ENCODE measurements around the gene BRSK2.
A peak's percentile ranks its signal among the peaks of the same experiment; 100 is the strongest.
"Not testable (repeated sequence)": the region's sequence is repeated elsewhere in the genome, so short reads cannot be mapped to it uniquely, and the experiment has no call there.

The BRSK2 gene

GRCh38 chr11:1414650-1415049 is 24.9 kb downstream of the BRSK2 start:
- no peak overlapping the region for H3K4me3 ChIP-seq (replicated peaks; ENCODE audit: low read depth, low read length)
- TF ChIP-seq CTCF (IDR thresholded peaks at IDR 0.05; ENCODE audit: low read length, missing control alignments), result no peak
- DNase-seq (ENCODE audit: low read depth), result no peak

GRCh38 chr11:1415631-1416030 is 25.9 kb downstream of the BRSK2 start:
- H3K4me3 ChIP-seq (replicated peaks; ENCODE audit: low read depth, low read length), result no peak overlapping the region
- no peak for TF ChIP-seq CTCF (IDR thresholded peaks at IDR 0.05; ENCODE audit: low read length, missing control alignments)
- no peak for DNase-seq (ENCODE audit: low read depth)

DNA sequence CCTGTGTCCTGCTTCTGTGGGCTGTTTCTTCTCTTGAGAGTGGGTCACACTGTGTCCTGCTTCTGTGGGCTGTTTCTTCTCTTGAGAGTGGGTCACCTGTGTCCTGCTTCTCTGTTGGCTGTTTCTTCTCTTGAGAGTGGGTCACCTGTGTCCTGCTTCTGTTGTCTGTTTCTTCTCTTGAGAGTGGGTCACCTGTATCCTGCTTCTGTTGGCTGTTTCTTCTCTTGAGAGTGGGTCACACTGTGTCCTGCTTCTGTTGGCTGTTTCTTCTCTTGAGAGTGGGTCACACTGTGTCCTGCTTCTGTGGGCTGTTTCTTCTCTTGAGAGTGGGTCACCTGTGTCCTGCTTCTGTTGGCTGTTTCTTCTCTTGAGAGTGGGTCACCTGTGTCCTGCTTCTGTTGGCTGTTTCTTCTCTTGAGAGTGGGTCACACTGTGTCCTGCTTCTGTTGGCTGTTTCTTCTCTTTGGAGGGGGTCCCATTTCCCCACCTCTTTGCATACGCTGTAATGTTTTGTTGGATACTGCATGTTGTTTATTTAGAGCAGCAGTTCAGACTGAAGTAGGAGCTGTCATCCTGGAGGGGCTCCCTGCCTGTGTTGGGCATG is 28.6 kb downstream of the BRSK2 start:
- not testable (repeated sequence) for DNase-seq (ENCODE audit: low read depth); H3K4me3 ChIP-seq (replicated peaks; ENCODE audit: low read depth, low read length)

DNA sequence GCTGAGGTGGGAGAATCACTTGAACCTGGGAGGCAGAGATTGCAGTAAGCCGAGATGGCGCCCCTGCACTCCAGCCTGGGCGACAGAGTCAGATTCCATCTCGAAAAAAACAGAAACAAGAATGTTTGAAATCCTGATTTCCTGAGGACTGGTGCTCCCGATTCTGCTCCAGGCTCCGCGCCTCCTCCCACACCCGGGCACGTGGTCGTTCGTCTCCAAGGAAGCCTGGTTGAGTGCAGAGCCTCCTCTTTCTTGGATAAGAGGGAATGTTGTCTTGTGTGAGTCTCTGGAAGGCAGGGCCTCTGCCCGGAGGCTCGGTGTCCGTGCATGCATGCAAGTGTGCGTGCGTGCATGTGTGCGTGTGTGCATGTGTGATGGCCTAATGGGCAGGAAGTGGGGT is 30.1 kb downstream of the BRSK2 start:
- no peak for TF ChIP-seq CTCF (IDR thresholded peaks at IDR 0.05; ENCODE audit: low read length, missing control alignments)
- no peak overlapping the region for H3K4me3 ChIP-seq (replicated peaks; ENCODE audit: low read depth, low read length)
- no peak for DNase-seq (ENCODE audit: low read depth)

- H3K4me3 ChIP-seq (replicated peaks; ENCODE audit: low read depth, low read length), result no peak overlapping the region
- DNase-seq (ENCODE audit: low read depth), result no peak
- no peak for TF ChIP-seq CTCF (IDR thresholded peaks at IDR 0.05; ENCODE audit: low read length, missing control alignments)
These were observed 31.6 kb downstream of the BRSK2 start for GRCh38 chr11:1421291-1421690.

DNA sequence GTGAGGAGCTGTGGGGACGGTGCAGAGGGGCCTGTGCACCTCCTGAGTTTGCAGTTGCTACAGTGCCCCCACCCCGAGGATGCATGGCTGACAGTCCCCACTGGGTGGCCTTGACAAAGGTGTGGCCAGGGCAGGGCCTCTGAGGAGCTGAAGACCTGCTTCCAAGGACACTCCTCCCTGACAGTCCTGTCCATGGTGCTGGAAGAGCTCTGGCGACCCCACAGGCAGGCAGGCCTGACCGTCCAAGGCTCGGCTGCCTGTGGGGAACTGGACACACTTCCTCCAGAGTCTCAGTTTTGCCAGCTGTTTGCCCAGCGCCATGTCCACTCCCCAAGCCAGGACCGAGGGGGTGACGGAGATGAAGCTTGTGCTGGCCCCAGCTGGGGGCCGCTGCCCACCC is 32.7 kb downstream of the BRSK2 start:
- no peak overlapping the region for H3K4me3 ChIP-seq (replicated peaks; ENCODE audit: low read depth, low read length)
- DNase-seq (ENCODE audit: low read depth), result peak; percentile 11
- no peak for TF ChIP-seq CTCF (IDR thresholded peaks at IDR 0.05; ENCODE audit: low read length, missing control alignments)

DNA sequence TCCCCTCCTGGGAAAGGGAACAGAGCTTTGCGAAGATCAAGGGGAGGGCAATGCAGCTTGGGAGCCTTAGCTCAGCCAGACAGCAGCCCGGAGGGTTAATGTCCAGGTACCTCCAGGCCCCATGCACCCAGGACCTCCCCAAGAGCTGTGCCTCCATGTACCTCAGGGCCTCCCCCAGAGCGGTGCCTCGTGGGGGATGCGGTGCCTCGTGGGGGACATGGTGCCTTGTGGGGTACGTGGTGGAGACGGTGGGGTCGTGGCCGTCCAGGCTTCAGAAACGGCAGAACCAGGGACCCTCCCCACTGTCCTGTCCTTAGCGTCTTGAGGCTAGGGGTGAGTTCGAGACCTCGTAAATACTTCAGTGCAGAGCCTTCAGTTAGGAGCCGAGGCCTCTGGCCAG is 33.2 kb downstream of the BRSK2 start:
- H3K4me3 ChIP-seq (replicated peaks; ENCODE audit: low read depth, low read length), result no peak overlapping the region
- TF ChIP-seq CTCF (IDR thresholded peaks at IDR 0.05; ENCODE audit: low read length, missing control alignments), result no peak
- no peak for DNase-seq (ENCODE audit: low read depth)

DNA sequence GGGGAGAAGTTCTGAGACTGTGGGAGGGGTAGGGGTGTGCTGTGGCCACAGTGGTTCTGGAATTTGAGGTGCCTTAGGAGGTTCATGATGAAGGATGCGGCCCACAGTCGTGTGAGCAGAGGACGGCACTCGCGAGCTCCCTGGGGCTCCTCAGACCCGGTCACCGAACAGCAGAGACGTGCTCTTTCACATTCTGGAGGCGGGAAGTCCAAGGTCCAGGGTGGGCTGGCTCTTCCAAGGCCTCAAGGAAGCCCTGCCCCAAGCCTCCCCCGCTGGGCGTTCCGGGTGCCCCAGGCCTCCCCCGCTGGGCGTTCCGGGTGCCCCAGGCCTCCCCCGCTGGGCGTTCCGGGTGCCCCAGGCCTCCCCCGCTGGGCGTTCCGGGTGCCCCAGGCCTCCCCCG is 33.7 kb downstream of the BRSK2 start:
- DNase-seq (ENCODE audit: low read depth); H3K4me3 ChIP-seq (replicated peaks; ENCODE audit: low read depth, low read length): not testable (repeated sequence)

All from fibroblast of pulmonary artery (primary cell).